Adrenal gland (tissue), 12 donors: ENCODE results near the gene WWOX. TPM values are rescaled to one million over a fixed set of nuclear protein-coding genes. Genes with fewer than 3 reads are reported as not detected.

Experiments
- DNase-seq, 7 donors: peaks; one replicate each; pipeline ENCODE4 v3.0.0-alpha.2; 2019 to 2020
- H3K27ac ChIP-seq, 5 donors: fragments of 200-600 bp; sonication (generic) in 4 of 5; 1 replicate in 3 of 5; 2 replicates in 2 of 5; pipeline versions ENCODE4 v1.5.1 to v1.8.0; 2016 to 2020; ENCODE audit warnings: mild to moderate bottlenecking in 1 of 5
- H3K27me3 ChIP-seq: fragments of 200-600 bp; 2 replicates; pipeline ENCODE4 v1.8.0; 2021
- H3K36me3 ChIP-seq, 2 donors: fragments of 200-600 bp; replicated peaks in 1 of 2; 1 replicate in 1 of 2; 2 replicates in 1 of 2; pipeline versions ENCODE4 v1.5.1 to v1.8.0; 2018 to 2022
- H3K4me1 ChIP-seq, 2 donors: fragments of 200-600 bp; replicated peaks in 1 of 2; 1 replicate in 1 of 2; 2 replicates in 1 of 2; pipeline versions ENCODE4 v1.5.1 to v1.8.0; 2018 to 2021
- H3K4me3 ChIP-seq, 4 donors: fragments of 200-600 bp; sonication (generic) in 3 of 4; one replicate each; pipeline ENCODE4 v1.5.1; 2016 to 2018
- H3K9me3 ChIP-seq, 3 donors: fragments of 200-600 bp; sonication (generic) in 1 of 3; replicated peaks in 1 of 3; 1 replicate in 2 of 3; 2 replicates in 1 of 3; pipeline versions ENCODE4 v1.5.1 to v1.8.0; 2016 to 2021
- CTCF ChIP-seq, 6 experiments: fragments of 450-650 bp in 4 of 6; fragments of 200-600 bp in 2 of 6; sonication (generic) in 1 of 6; IDR thresholded peaks; 1 replicate in 5 of 6; 2 replicates in 1 of 6; pipeline versions ENCODE4 v1.5.1 to v1.8.0; 2016 to 2021; ENCODE audit warnings: antibody characterized with exemption in 6 of 6, mild to moderate bottlenecking in 2 of 6, moderate library complexity in 1 of 6
- POLR2A ChIP-seq, 2 donors: fragments of 450-650 bp; IDR thresholded peaks; one replicate each; pipeline ENCODE4 v1.6.1; 2017; ENCODE audit warnings: antibody characterized with exemption in 2 of 2, mild to moderate bottlenecking in 2 of 2, moderate library complexity in 1 of 2
- WGBS, 4 donors: extraction: QIAGEN DNeasy Blood & Tissue Kit in 2 of 4; methylation state at CpG; one replicate each; pipeline versions ENCODE4 v1.1.5 to v1.1.7; 2013 to 2017; 5-methylcytosine and 5-hydroxymethylcytosine counted together
- intact Hi-C, 2 donors: fragments of 100-400 bp; cut with DNase I; formaldehyde crosslinking; loops; one replicate each; pipeline versions ENCODE4 v1.14.1 to v1.15.0; 2022 to 2023
- polyA plus RNA-seq, 3 donors: library from polyadenylated mRNA; stranded (reverse); fragments of 200-250 nt in 2 of 3; fragments of 350-450 nt in 1 of 3; fragmentation: Illumina TruSeq in 1 of 3; extraction: RNeasy Lipid Tissue Mini Kit (QIAGEN cat#74804) in 1 of 3; gene quantifications; one replicate each; pipeline ENCODE4 v1.2.3, GENCODE V29; 2013 to 2014
- total RNA-seq, 9 donors: library from RNA; depleted of rRNA in 4 of 9; stranded (reverse); fragments of >200 nt in 4 of 9; fragments of 120-200 nt in 1 of 9; fragmentation: NEBNext Ultra II Directional in 1 of 9; extraction: Animal tissue kit (Norgen Biotek cat#: 25700) in 1 of 9; gene quantifications; one replicate each; pipeline versions ENCODE4 v1.1.0 to v1.2.4, GENCODE V29; 2013 to 2023
- donor health status: healthy with polysubstance abuse.
- donor health status: Bipolar disorder and iron deficiency.
- donor health status: DM: yes; HTN: yes; CAD: no.
- donor health status: DM: no; HTN: no; CAD: no.
- donor health status: DM: no; HTN: no; CAD: no.
- donor health status: DM: yes; HTN: yes; CAD: no.

WWOX gene
- total and polyA plus RNA-seq, 12 donors, result 11.8 to 74.6 (median 20.5) TPM

GRCh38 chr16:78591682-78592103 lies 492.2 kb downstream of the WWOX start:
- intact Hi-C loops, result no loop called here
- Histone ChIP-seq H3K4me3 (no peak overlapping the region), H3K9me3 (no peaks in the 10 kb centered on the region), H3K4me1 (no peaks in the 10 kb centered on the region), H3K27me3 (no peaks in the 10 kb centered on the region), H3K36me3 (no peaks in the 10 kb centered on the region), H3K27ac (no peak overlapping the region)
- DNase-seq, result no peak
- no peak for TF ChIP-seq POLR2A (IDR thresholded peaks at IDR 0.05)
- TF ChIP-seq CTCF (IDR thresholded peaks at IDR 0.05), result no peak
- 92 to 97% (median 92%) methylated on average over 5 of the region's 5 CpGs for WGBS, 4 donors

- Histone ChIP-seq H3K4me1 (no peaks in the 10 kb centered on the region), H3K9me3 (no peaks in the 10 kb centered on the region), H3K4me3 (no peak overlapping the region), H3K36me3 (no peaks in the 10 kb centered on the region), H3K27ac (no peak overlapping the region), H3K27me3 (no peaks in the 10 kb centered on the region)
- intact Hi-C loops, result no loop called here
- TF ChIP-seq POLR2A (IDR thresholded peaks at IDR 0.05), result no peak
- TF ChIP-seq CTCF (IDR thresholded peaks at IDR 0.05), result no peak
- WGBS, 4 donors, result 78 to 89% (median 82%) methylated on average over 3 of the region's 3 CpGs
- no peak for DNase-seq
Observed at GRCh38 chr16:78592111-78592510, 492.7 kb downstream of the WWOX start.

DNA sequence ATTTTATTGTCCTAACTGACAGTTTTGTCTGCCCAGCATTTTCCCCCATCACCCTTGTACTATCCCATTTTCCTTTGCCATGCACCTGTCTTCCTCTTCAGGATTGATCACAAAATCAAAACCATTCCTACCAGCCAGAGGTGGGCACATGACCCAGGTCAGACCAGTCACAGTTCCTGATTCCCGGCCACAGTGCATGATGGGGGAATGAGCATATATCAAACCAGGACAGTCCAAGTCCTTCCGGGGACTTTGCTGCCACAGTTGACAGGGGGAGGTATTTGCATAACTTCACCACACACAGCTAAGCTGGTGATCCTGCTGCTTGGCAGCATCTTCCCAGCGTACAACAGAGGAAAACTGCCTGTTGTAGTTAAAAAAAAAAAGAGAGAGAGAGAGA lies 493.9 kb downstream of the WWOX start:
- Histone ChIP-seq H3K4me1 (no peaks in the 10 kb centered on the region), H3K9me3 (no peaks in the 10 kb centered on the region), H3K27me3 (no peaks in the 10 kb centered on the region), H3K4me3 (no peak overlapping the region), H3K36me3 (no peaks in the 10 kb centered on the region), H3K27ac (no peak overlapping the region)
- TF ChIP-seq POLR2A (IDR thresholded peaks at IDR 0.05), result no peak
- TF ChIP-seq CTCF (IDR thresholded peaks at IDR 0.05), result no peak
- intact Hi-C loops, result no loop called here
- DNase-seq, result no peak
- 83 to 93% (median 92%) methylated on average over 3 of the region's 3 CpGs for WGBS, 4 donors

- Histone ChIP-seq H3K27ac (no peak overlapping the region), H3K27me3 (no peaks in the 10 kb centered on the region), H3K36me3 (no peaks in the 10 kb centered on the region), H3K4me1 (no peaks in the 10 kb centered on the region), H3K4me3 (no peak overlapping the region), H3K9me3 (no peaks in the 10 kb centered on the region)
- no peak for DNase-seq
- 75 to 79% (median 78%) methylated on average over 7 of the region's 7 CpGs for WGBS, 4 donors
- no peak for TF ChIP-seq POLR2A (IDR thresholded peaks at IDR 0.05)
- no peak for TF ChIP-seq CTCF (IDR thresholded peaks at IDR 0.05)
- intact Hi-C loops, result no loop called here
Observed at GRCh38 chr16:78594191-78594590, 494.7 kb downstream of the WWOX start.
